Measurements from ENCODE around the gene FAM156B. TPM values are rescaled to one million over a fixed set of nuclear protein-coding genes. Genes with fewer than 3 reads are reported as not detected.
"Not testable (repeated sequence)": the region's sequence is repeated elsewhere in the genome, so short reads cannot be mapped to it uniquely, and the experiment has no call there.

The FAM156B gene, protein sequence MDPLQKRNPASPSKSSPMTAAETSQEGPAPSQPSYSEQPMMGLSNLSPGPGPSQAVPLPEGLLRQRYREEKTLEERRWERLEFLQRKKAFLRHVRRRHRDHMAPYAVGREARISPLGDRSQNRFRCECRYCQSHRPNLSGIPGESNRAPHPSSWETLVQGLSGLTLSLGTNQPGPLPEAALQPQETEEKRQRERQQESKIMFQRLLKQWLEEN
- 12.4 and 13.5 TPM in 2 replicates for total RNA-seq (2014; rRNA removed; shearing (Covaris generic))

GRCh38 chrX:52896855-52897709 lies at the start of gene FAM156B:
Gene FAM156B, plus strand, starts transcription at chrX:52897330. Its CDS starts 9,896 bp downstream, at chrX:52907226.
- not testable (repeated sequence) for H3K27me3 ChIP-seq (replicated peaks); DNase-seq (ENCODE audit: low read depth in 1 of 2, low spot score in 2 of 2); H3K27ac ChIP-seq; H3K36me3 ChIP-seq; H3K9me3 ChIP-seq (replicated peaks); H3K4me3 ChIP-seq; H3K4me1 ChIP-seq (replicated peaks)

GRCh38 chrX:52852110-52852860 lies 44.8 kb upstream of the FAM156B start:
- H3K27me3 ChIP-seq (replicated peaks) = no peaks in the 10 kb centered on the region
- H3K4me3 ChIP-seq = no peak overlapping the region
- no peaks in the 10 kb centered on the region for H3K9me3 ChIP-seq (replicated peaks)
- H3K36me3 ChIP-seq = no peaks in the 10 kb centered on the region
- DNase-seq (ENCODE audit: low read depth in 1 of 2, low spot score in 2 of 2) = peak in 1 of 2 experiments; percentile 48
- H3K27ac ChIP-seq = peak overlapping the region; percentile 81
- H3K4me1 ChIP-seq (replicated peaks) = peaks cover 28% of the 10 kb centered on the region

- H3K4me1 ChIP-seq (replicated peaks) = peaks cover 21% of the 10 kb centered on the region
- H3K36me3 ChIP-seq; H3K9me3 ChIP-seq (replicated peaks); H3K27me3 ChIP-seq (replicated peaks); H3K4me3 ChIP-seq; H3K27ac ChIP-seq: not testable (repeated sequence)
- peak in 1 of 2 experiments; percentile 5 for DNase-seq (ENCODE audit: low read depth in 1 of 2, low spot score in 2 of 2)
These were observed 40.1 kb upstream of the FAM156B start for GRCh38 chrX:52856991-52857525.

- Histone ChIP-seq H3K4me3 (no peak overlapping the region), H3K36me3 (no peaks in the 10 kb centered on the region), H3K27ac (no peak overlapping the region), H3K4me1 (replicated peaks) (no peaks in the 10 kb centered on the region), H3K9me3 (replicated peaks) (no peaks in the 10 kb centered on the region), H3K27me3 (replicated peaks) (no peaks in the 10 kb centered on the region)
- DNase-seq (ENCODE audit: low read depth in 1 of 2, low spot score in 2 of 2) = no peak
These were observed 31.7 kb upstream of the FAM156B start for GRCh38 chrX:52865343-52865998.

DNA sequence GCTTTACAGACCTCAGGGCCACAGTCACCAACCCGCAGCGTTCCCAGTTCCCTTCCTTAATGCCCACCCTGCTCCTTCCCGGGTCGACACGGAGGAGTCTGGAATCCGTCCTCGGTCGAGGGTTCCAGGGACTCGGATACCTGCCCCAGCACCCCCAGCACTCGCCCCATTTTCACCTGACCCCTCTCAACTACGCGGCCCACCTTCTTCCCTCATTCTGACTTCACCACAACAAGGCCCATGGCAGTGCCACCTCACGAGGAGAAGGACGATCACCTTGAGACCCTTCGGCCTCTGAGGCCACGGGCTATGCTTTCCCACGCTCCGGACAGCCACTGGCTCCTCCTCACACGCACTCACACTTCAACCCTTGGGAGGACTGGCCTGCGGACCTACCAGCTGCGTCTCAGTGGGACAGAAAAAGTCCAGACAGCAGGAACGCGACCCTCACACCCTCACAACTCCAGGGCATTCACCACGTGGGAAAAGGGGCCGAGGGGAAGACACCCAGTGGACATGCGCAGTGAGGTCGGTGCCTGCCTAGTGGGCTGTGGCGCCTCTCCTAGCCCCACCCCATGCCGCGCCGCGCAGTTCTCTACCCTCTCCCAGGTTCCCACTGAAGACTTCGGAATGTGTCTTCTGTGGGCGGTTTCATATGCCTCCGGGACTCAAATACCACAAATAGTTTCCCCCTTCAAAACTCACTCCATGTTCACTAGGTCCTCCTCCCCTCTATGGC lies 29.4 kb upstream of the FAM156B start, which contains the start of gene XAGE3:
XAGE3 (minus strand) TSS at position 474 of the 739 bp plus-strand sequence. CDS start 950 bp downstream, outside the sequence.
- Histone ChIP-seq H3K4me3 (no peak within 1 kb of the TSS), H3K27ac (no peak within 1 kb of the TSS), H3K9me3 (replicated peaks) (no peaks in the 10 kb centered on the region), H3K4me1 (replicated peaks) (no peaks in the 10 kb centered on the region), H3K27me3 (replicated peaks) (no peaks in the 10 kb centered on the region), H3K36me3 (no peaks in the 10 kb centered on the region)
- DNase-seq (ENCODE audit: low read depth in 1 of 2, low spot score in 2 of 2) = no peak

GRCh38 chrX:52870046-52870445 lies 27.1 kb upstream of the FAM156B start:
- H3K36me3 ChIP-seq = no peaks in the 10 kb centered on the region
- DNase-seq (ENCODE audit: low read depth in 1 of 2, low spot score in 2 of 2) = no peak
- no peak overlapping the region for H3K27ac ChIP-seq
- H3K9me3 ChIP-seq (replicated peaks) = no peaks in the 10 kb centered on the region
- no peak overlapping the region for H3K4me3 ChIP-seq
- no peaks in the 10 kb centered on the region for H3K4me1 ChIP-seq (replicated peaks)
- no peaks in the 10 kb centered on the region for H3K27me3 ChIP-seq (replicated peaks)

- H3K36me3 ChIP-seq; H3K9me3 ChIP-seq (replicated peaks); DNase-seq (ENCODE audit: low read depth in 1 of 2, low spot score in 2 of 2); H3K27me3 ChIP-seq (replicated peaks); H3K4me1 ChIP-seq (replicated peaks); H3K27ac ChIP-seq; H3K4me3 ChIP-seq: not testable (repeated sequence)
These were observed 23.3 kb upstream of the FAM156B start for GRCh38 chrX:52873825-52874224.

DNA sequence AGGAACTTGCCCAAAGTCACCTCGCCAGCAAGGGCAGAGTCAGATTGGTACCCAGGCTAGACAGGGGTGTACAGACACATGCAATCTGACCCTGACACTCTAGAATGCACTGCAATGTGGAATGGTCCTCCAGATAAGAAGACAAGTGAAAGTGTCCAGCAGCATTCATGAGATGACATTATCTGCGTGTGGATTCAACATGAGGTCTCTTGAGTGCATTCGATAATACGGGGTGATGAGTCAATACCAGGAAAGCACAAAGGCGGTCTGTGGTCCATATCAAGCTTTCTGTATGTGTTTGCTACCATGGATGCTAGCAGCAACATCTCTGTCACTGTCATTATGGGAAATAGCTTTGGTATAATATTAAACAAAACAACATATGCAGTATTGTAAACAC lies 22.5 kb upstream of the FAM156B start:
- no peaks in the 10 kb centered on the region for H3K27me3 ChIP-seq (replicated peaks)
- no peaks in the 10 kb centered on the region for H3K4me1 ChIP-seq (replicated peaks)
- DNase-seq (ENCODE audit: low read depth in 1 of 2, low spot score in 2 of 2) = no peak
- no peaks in the 10 kb centered on the region for H3K36me3 ChIP-seq
- no peak overlapping the region for H3K4me3 ChIP-seq
- H3K27ac ChIP-seq = no peak overlapping the region
- no peaks in the 10 kb centered on the region for H3K9me3 ChIP-seq (replicated peaks)

- not testable (repeated sequence) for H3K4me3 ChIP-seq; H3K27me3 ChIP-seq (replicated peaks); H3K4me1 ChIP-seq (replicated peaks); H3K27ac ChIP-seq; H3K9me3 ChIP-seq (replicated peaks); DNase-seq (ENCODE audit: low read depth in 1 of 2, low spot score in 2 of 2); H3K36me3 ChIP-seq
These were observed 21.7 kb upstream of the FAM156B start for GRCh38 chrX:52875436-52875835.

- not testable (repeated sequence) for H3K27me3 ChIP-seq (replicated peaks); H3K4me1 ChIP-seq (replicated peaks); DNase-seq (ENCODE audit: low read depth in 1 of 2, low spot score in 2 of 2); H3K9me3 ChIP-seq (replicated peaks); H3K27ac ChIP-seq; H3K4me3 ChIP-seq; H3K36me3 ChIP-seq
These were observed 20.7 kb upstream of the FAM156B start for GRCh38 chrX:52876386-52876785.

- H3K36me3 ChIP-seq; H3K9me3 ChIP-seq (replicated peaks); H3K4me3 ChIP-seq; DNase-seq (ENCODE audit: low read depth in 1 of 2, low spot score in 2 of 2); H3K4me1 ChIP-seq (replicated peaks); H3K27me3 ChIP-seq (replicated peaks); H3K27ac ChIP-seq: not testable (repeated sequence)
These were observed 9.7 kb upstream of the FAM156B start for GRCh38 chrX:52887459-52887858.

- H3K27me3 ChIP-seq (replicated peaks); DNase-seq (ENCODE audit: low read depth in 1 of 2, low spot score in 2 of 2); H3K4me3 ChIP-seq; H3K4me1 ChIP-seq (replicated peaks); H3K9me3 ChIP-seq (replicated peaks); H3K36me3 ChIP-seq; H3K27ac ChIP-seq: not testable (repeated sequence)
These were observed 9.0 kb upstream of the FAM156B start for GRCh38 chrX:52888090-52888489.

- not testable (repeated sequence) for H3K4me1 ChIP-seq (replicated peaks); H3K27me3 ChIP-seq (replicated peaks)
These were observed 692 bp upstream of the FAM156B start for GRCh38 chrX:52896438-52896837.

More at GRCh38 chrX:52896438-52896837, 692 bp upstream of the FAM156B start:
- DNase-seq (ENCODE audit: low read depth in 1 of 2, low spot score in 2 of 2); H3K27ac ChIP-seq; H3K4me3 ChIP-seq; H3K9me3 ChIP-seq (replicated peaks); H3K36me3 ChIP-seq: not testable (repeated sequence)

Data from SJSA1 (cell line).